Measurements from ENCODE around the gene WEE2. TPM values are rescaled to one million over a fixed set of nuclear protein-coding genes. Genes with fewer than 3 reads are reported as not detected.

Gene WEE2
- total RNA-seq = under 1 TPM in 1 of 6 donors, not detected in 5; 0.78 TPM

- TF ChIP-seq POLR2A (IDR thresholded peaks at IDR 0.05) = no peak
- no peak for ATAC-seq (ENCODE audit: low FRiP score in 2 of 2)
These were observed at the start of gene WEE2 for GRCh38 chr7:141708351-141708750. Gene WEE2, plus strand, starts transcription at chr7:141708353. Its CDS starts 406 bp downstream, at chr7:141708759.

DNA sequence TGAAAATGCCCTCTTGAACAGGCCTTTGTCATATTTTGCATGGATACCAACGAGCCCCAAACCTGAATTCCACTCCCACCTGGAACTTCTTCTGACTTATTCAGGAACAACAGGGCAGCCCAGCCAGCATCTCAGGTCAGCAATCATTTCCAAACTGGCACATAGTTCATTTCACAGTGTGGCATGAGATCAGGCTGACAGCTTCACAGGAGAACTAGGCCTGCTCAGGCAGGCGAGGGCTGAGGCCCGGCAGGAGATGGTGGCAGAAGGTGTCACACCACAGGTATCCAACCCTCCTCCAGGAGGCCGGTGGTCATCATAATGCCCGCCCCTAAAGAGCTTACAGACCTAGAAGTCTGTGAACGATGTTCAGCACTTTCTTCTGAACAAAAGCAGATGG, 48.7 kb upstream of the WEE2 start:
- Histone ChIP-seq H3K9me3 (no peaks in the 10 kb centered on the region), H3K36me3 (peaks cover 0 to 61% (median 13%) of the 10 kb centered on the region in 4 donors), H3K27me3 (no peaks in the 10 kb centered on the region), H3K27ac (peak overlapping the region in 1 of 4 donors; percentile 30), H3K4me3 (no peak overlapping the region), H3K4me1 (peaks cover 0 to 12% (median 5%) of the 10 kb centered on the region in 4 donors)
- WGBS, 2 donors = 94 to 96% methylated on average over 5 to 6 of the region's 6 CpGs
- DNase-seq = no peak
- TF ChIP-seq POLR2A (IDR thresholded peaks at IDR 0.05) (no peak), CTCF (IDR thresholded peaks at IDR 0.05) (no peak), EP300 (IDR thresholded peaks at IDR 0.05) (no peak), POLR2AphosphoS5 (IDR thresholded peaks at IDR 0.05) (no peak)
- ATAC-seq (ENCODE audit: low FRiP score in 2 of 2) = no peak

More at GRCh38 chr7:141708351-141708750, at the start of gene WEE2:
- Histone ChIP-seq H3K36me3 (no peaks in the 10 kb centered on the region), H3K27ac (no peak within 1 kb of the TSS), H3K9me3 (no peaks in the 10 kb centered on the region), H3K27me3 (no peaks in the 10 kb centered on the region), H3K4me3 (no peak within 1 kb of the TSS), H3K4me1 (no peaks in the 10 kb centered on the region)
- WGBS, 2 donors = 93 to 95% methylated on average over 6 of the region's 6 CpGs
- DNase-seq = no peak

DNA sequence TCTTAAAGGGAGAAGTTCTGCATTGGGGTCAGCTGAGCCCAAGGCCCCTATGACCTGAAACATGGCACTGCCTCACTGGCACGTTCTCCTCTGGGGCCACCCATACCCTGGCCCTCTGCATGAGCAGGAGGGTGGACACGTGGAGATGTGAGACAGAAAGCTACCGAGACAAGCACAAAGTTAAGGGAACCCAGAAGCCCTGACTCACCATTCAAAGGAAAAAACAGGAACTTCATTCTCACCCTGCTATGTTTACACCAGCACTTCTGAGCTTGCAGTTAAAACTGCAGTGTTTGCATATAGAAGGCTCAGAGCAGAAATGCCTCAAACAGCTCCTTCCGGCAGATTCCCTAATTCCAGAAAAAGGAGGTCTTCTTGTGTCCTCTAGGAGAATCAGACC, 47.9 kb upstream of the WEE2 start:
- DNase-seq (peak in 1 of 2 donors; percentile 49), ATAC-seq (ENCODE audit: low FRiP score in 2 of 2) (peak; percentile 9 to 78)
- Histone ChIP-seq H3K36me3 (peaks cover 0 to 65% (median 20%) of the 10 kb centered on the region in 4 donors), H3K27me3 (no peaks in the 10 kb centered on the region), H3K9me3 (no peaks in the 10 kb centered on the region), H3K4me1 (peaks cover 0 to 8% (median 5%) of the 10 kb centered on the region in 4 donors), H3K4me3 (no peak overlapping the region), H3K27ac (peak overlapping the region in 2 of 4 donors; percentile 30 to 58)
- TF ChIP-seq POLR2AphosphoS5 (IDR thresholded peaks at IDR 0.05) = no peak
- no peak for TF ChIP-seq EP300 (IDR thresholded peaks at IDR 0.05)
- no peak for TF ChIP-seq CTCF (IDR thresholded peaks at IDR 0.05)
- TF ChIP-seq POLR2A (IDR thresholded peaks at IDR 0.05) = no peak
- 56 to 65% methylated on average over 4 of the region's 4 CpGs for WGBS, 2 donors

GRCh38 chr7:141663081-141663849, 44.9 kb upstream of the WEE2 start:
- Histone ChIP-seq H3K4me1 (peaks cover 0 to 8% (median 5%) of the 10 kb centered on the region in 4 donors), H3K27me3 (no peaks in the 10 kb centered on the region), H3K9me3 (no peaks in the 10 kb centered on the region), H3K36me3 (peaks cover 0 to 68% (median 23%) of the 10 kb centered on the region in 4 donors), H3K4me3 (no peak overlapping the region), H3K27ac (peak overlapping the region; percentile 15 to 73 (median 55))
- 54 to 59% methylated on average over 6 of the region's 6 CpGs for WGBS, 2 donors
- no peak for DNase-seq
- ATAC-seq (ENCODE audit: low FRiP score in 2 of 2) = peak in 1 of 2 donors; percentile 23
- TF ChIP-seq POLR2AphosphoS5 (IDR thresholded peaks at IDR 0.05) = no peak
- TF ChIP-seq EP300 (IDR thresholded peaks at IDR 0.05) = no peak
- no peak for TF ChIP-seq CTCF (IDR thresholded peaks at IDR 0.05)
- TF ChIP-seq POLR2A (IDR thresholded peaks at IDR 0.05) = no peak

DNA sequence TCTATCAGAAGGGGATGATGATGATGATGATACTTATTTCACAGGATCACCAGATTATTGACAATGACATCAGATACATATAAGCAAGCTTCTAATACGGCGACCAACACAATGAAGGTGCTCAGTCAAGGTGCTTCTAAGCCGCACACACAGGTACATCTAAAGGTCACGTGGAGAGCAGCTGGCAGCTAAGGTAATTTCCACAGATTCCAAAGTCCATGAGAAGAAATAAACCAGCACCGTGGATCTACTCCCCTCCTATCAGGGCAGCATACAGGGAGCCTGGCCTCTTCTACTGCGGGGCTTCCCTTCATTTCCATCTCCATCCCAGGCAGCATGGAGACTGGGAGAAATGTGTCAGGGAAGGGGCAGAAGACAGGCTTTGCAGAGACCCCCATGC, 43.7 kb upstream of the WEE2 start:
- H3K27ac ChIP-seq = no peak overlapping the region
- H3K36me3 ChIP-seq = peaks cover 0 to 63% (median 22%) of the 10 kb centered on the region in 4 donors
- ATAC-seq (ENCODE audit: low FRiP score in 2 of 2) (no peak), DNase-seq (no peak)
- 97% methylated on average over 6 of the region's 6 CpGs for WGBS, 2 donors
- H3K4me1 ChIP-seq = peaks cover 0 to 8% (median 5%) of the 10 kb centered on the region in 4 donors
- no peak for TF ChIP-seq CTCF (IDR thresholded peaks at IDR 0.05)
- TF ChIP-seq POLR2AphosphoS5 (IDR thresholded peaks at IDR 0.05) = no peak
- TF ChIP-seq POLR2A (IDR thresholded peaks at IDR 0.05) = no peak
- no peak for TF ChIP-seq EP300 (IDR thresholded peaks at IDR 0.05)
- H3K27me3 ChIP-seq = no peaks in the 10 kb centered on the region
- no peaks in the 10 kb centered on the region for H3K9me3 ChIP-seq
- H3K4me3 ChIP-seq = no peak overlapping the region

Data from upper lobe of left lung (tissue), 6 donors.